Measurements from ENCODE around the gene FOXP1.

DNA sequence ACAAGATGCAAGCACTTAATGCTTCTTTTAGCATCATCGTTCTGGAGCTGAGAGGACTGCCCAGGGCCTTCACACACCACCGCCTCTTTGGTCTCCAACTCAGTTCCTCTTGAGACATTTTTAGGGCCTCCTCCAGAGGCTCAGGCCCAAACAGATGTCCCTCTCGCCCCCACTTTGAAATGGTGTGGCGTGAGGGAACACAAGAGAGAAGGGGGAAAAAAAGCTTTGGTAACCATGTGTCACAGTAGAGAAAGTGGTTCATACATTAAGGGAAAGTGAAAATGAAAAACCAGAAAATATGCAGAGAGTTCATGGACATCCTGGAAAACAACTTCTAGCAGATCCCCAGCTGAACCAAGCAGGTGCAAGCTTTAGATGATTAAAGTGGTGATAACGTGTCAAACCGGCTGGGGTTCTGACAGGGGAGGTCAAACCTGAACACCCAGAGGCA, 33.1 kb upstream of the FOXP1 start:
- TF ChIP-seq, protein P1, sequence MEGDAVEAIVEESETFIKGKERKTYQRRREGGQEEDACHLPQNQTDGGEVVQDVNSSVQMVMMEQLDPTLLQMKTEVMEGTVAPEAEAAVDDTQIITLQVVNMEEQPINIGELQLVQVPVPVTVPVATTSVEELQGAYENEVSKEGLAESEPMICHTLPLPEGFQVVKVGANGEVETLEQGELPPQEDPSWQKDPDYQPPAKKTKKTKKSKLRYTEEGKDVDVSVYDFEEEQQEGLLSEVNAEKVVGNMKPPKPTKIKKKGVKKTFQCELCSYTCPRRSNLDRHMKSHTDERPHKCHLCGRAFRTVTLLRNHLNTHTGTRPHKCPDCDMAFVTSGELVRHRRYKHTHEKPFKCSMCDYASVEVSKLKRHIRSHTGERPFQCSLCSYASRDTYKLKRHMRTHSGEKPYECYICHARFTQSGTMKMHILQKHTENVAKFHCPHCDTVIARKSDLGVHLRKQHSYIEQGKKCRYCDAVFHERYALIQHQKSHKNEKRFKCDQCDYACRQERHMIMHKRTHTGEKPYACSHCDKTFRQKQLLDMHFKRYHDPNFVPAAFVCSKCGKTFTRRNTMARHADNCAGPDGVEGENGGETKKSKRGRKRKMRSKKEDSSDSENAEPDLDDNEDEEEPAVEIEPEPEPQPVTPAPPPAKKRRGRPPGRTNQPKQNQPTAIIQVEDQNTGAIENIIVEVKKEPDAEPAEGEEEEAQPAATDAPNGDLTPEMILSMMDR (IDR thresholded peaks at IDR 0.05) = no peak
- TF ChIP-seq POLR2AphosphoS5 (IDR thresholded peaks at IDR 0.05; ENCODE audit: insufficient read depth in 1 of 2, low read depth in 1 of 2) = no peak
- no peak for TF ChIP-seq POLR2A (IDR thresholded peaks at IDR 0.05)
